Esophagus squamous epithelium (tissue), 4 donors: ENCODE data around the gene RPLP2.

Source experiments
- CTCF ChIP-seq, 6 experiments: fragments of 450-650 bp in 4 of 6; fragments of 200-600 bp in 2 of 6; sonication (generic) in 2 of 6; IDR thresholded peaks; one replicate each; pipeline ENCODE4 v1.5.1; 2016 to 2019; ENCODE audit warnings: antibody characterized with exemption in 6 of 6, mild to moderate bottlenecking in 4 of 6, moderate library complexity in 4 of 6
- POLR2A ChIP-seq, 4 donors: fragments of 450-650 bp; IDR thresholded peaks; one replicate each; pipeline ENCODE4 v1.6.1; 2017; ENCODE audit warnings: antibody characterized with exemption in 4 of 4, mild to moderate bottlenecking in 4 of 4, moderate library complexity in 3 of 4

- TF ChIP-seq POLR2A (IDR thresholded peaks at IDR 0.05), result no peak
- TF ChIP-seq CTCF (IDR thresholded peaks at IDR 0.05), result no peak
Observed at GRCh38 chr11:792535-792821, 17.3 kb upstream of the RPLP2 start.
